Measurements from ENCODE around the gene OR52E4.

The OR52E4 gene

GRCh38 chr11:5880329-5880728 is at the start of gene OR52E4:
Gene OR52E4 (plus strand): TSS chr11:5880629. CDS start chr11:5884293, 3,664 bp downstream.
- Mint-ChIP-seq H3K27ac (no peak within 1 kb of the TSS), H3K4me3 (no peak within 1 kb of the TSS), H3K27me3 (ENCODE audit: low read depth) (peaks cover 2% of the 10 kb centered on the region), H3K9me3 (no peaks in the 10 kb centered on the region), H3K36me3 (ENCODE audit: low read depth) (no peaks in the 10 kb centered on the region), H3K4me1 (ENCODE audit: low read depth) (no peaks in the 10 kb centered on the region)
- no peak for DNase-seq (ENCODE audit: low spot score)

DNA sequence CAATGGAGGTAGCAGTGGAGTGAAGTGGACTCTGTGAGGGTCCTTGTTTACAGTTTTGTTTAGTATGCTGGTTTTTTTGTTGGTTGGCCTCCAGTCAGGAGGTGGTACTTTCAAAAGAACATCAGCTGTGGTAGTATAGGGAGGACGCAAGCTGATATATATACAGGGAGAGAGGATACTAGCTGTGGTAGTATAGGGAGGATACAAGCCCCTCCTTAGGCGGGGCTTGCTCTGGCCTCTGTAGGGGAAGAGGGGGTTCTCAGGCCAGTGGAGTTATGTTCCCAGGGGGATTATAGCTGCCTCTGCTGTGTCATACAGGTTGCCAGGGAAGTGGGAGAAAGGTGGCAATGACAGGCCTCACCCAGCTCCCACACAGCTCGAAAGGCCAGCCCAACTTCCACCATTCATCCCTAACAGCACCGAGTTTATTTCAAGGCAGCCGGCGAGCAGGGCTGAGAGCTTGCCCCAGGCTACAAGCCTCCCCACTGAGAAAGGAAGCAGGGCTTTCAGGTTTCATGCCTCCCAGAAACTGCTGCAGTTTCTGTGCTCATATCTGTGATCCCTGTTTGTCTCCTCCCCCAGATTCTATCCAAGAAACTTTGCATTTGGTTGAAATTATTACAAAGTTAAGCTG is 49.1 kb upstream of the OR52E4 start:
- Mint-ChIP-seq H3K4me1 (ENCODE audit: low read depth) (no peaks in the 10 kb centered on the region), H3K4me3 (no peak overlapping the region), H3K27me3 (ENCODE audit: low read depth) (peaks cover 3% of the 10 kb centered on the region), H3K9me3 (no peaks in the 10 kb centered on the region), H3K27ac (no peak overlapping the region), H3K36me3 (ENCODE audit: low read depth) (no peaks in the 10 kb centered on the region)
- no peak for DNase-seq (ENCODE audit: low spot score)

DNA sequence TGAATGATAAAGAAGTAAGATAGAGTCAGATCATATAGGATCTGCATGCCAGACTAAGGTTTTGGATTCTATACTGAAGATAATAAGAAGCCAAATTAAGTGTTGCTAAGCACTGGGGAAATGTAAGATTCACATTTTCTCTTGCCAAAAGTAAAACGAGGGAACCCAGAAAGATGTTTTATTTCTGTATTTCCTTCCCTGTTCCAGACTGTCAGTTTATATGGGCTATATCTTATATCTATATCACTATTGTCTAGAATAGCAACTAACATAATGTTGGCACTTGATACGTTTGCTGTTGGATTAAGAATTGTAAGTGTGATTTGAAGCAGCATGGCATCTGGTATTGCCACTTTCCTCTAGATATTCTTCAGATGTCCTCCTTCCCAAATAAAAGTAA is 47.0 kb upstream of the OR52E4 start:
- H3K27me3 Mint-ChIP-seq (ENCODE audit: low read depth), result no peaks in the 10 kb centered on the region
- H3K4me3 Mint-ChIP-seq, result no peak overlapping the region
- H3K27ac Mint-ChIP-seq, result no peak overlapping the region
- H3K4me1 Mint-ChIP-seq (ENCODE audit: low read depth), result no peaks in the 10 kb centered on the region
- H3K36me3 Mint-ChIP-seq (ENCODE audit: low read depth), result no peaks in the 10 kb centered on the region
- H3K9me3 Mint-ChIP-seq, result no peaks in the 10 kb centered on the region
- no peak for DNase-seq (ENCODE audit: low spot score)

DNA sequence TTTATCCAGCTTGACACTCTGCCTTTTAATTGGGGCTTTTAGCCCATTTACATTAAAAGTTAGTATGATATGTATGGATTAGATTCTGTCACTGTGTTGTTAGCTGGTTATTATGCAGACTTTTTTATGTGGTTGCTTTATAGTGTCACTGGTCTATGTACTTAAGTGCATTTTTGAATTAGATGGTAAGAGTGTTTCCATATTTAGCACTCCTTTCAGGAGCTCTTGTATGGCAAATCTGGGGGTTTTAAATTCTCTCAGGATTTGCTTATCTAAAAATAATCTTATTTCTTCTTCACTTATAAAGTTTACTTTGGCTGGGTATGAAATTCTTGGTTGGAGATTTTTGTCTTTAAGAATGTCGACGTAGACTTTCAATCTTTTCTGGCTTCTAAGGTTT is 42.7 kb upstream of the OR52E4 start:
- H3K9me3 Mint-ChIP-seq, result no peaks in the 10 kb centered on the region
- H3K36me3 Mint-ChIP-seq (ENCODE audit: low read depth), result no peaks in the 10 kb centered on the region
- no peaks in the 10 kb centered on the region for H3K4me1 Mint-ChIP-seq (ENCODE audit: low read depth)
- DNase-seq (ENCODE audit: low spot score), result no peak
- H3K4me3 Mint-ChIP-seq, result no peak overlapping the region
- no peak overlapping the region for H3K27ac Mint-ChIP-seq
- no peaks in the 10 kb centered on the region for H3K27me3 Mint-ChIP-seq (ENCODE audit: low read depth)

- Mint-ChIP-seq H3K4me3 (no peak within 1 kb of the TSS), H3K4me1 (ENCODE audit: low read depth) (no peaks in the 10 kb centered on the region), H3K27me3 (ENCODE audit: low read depth) (no peaks in the 10 kb centered on the region), H3K36me3 (ENCODE audit: low read depth) (no peaks in the 10 kb centered on the region), H3K27ac (no peak within 1 kb of the TSS), H3K9me3 (no peaks in the 10 kb centered on the region)
- no peak for DNase-seq (ENCODE audit: low spot score)
Observed at GRCh38 chr11:5841797-5842196, 38.6 kb upstream of the OR52E4 start, which contains the start of gene OR52E6. Gene OR52E6 (minus strand): TSS chr11:5841897. CDS start chr11:5841897, 0 bp downstream.

GRCh38 chr11:5846701-5847100 is 33.7 kb upstream of the OR52E4 start:
- Mint-ChIP-seq H3K27me3 (ENCODE audit: low read depth) (no peaks in the 10 kb centered on the region), H3K9me3 (no peaks in the 10 kb centered on the region), H3K27ac (no peak overlapping the region), H3K36me3 (ENCODE audit: low read depth) (no peaks in the 10 kb centered on the region), H3K4me3 (no peak overlapping the region), H3K4me1 (ENCODE audit: low read depth) (no peaks in the 10 kb centered on the region)
- DNase-seq (ENCODE audit: low spot score), result no peak

- H3K9me3 Mint-ChIP-seq, result no peaks in the 10 kb centered on the region
- no peak overlapping the region for H3K27ac Mint-ChIP-seq
- H3K4me1 Mint-ChIP-seq (ENCODE audit: low read depth), result no peaks in the 10 kb centered on the region
- no peaks in the 10 kb centered on the region for H3K36me3 Mint-ChIP-seq (ENCODE audit: low read depth)
- no peak overlapping the region for H3K4me3 Mint-ChIP-seq
- DNase-seq (ENCODE audit: low spot score), result no peak
- H3K27me3 Mint-ChIP-seq (ENCODE audit: low read depth), result no peaks in the 10 kb centered on the region
Observed at GRCh38 chr11:5847711-5848110, 32.7 kb upstream of the OR52E4 start.

GRCh38 chr11:5851002-5851401 is 29.4 kb upstream of the OR52E4 start:
- H3K27ac Mint-ChIP-seq, result no peak overlapping the region
- DNase-seq (ENCODE audit: low spot score), result no peak
- H3K4me1 Mint-ChIP-seq (ENCODE audit: low read depth), result no peaks in the 10 kb centered on the region
- no peaks in the 10 kb centered on the region for H3K9me3 Mint-ChIP-seq
- H3K36me3 Mint-ChIP-seq (ENCODE audit: low read depth), result no peaks in the 10 kb centered on the region
- H3K27me3 Mint-ChIP-seq (ENCODE audit: low read depth), result no peaks in the 10 kb centered on the region
- no peak overlapping the region for H3K4me3 Mint-ChIP-seq

- DNase-seq (ENCODE audit: low spot score), result no peak
- H3K4me1 Mint-ChIP-seq (ENCODE audit: low read depth), result no peaks in the 10 kb centered on the region
- no peaks in the 10 kb centered on the region for H3K36me3 Mint-ChIP-seq (ENCODE audit: low read depth)
- H3K4me3 Mint-ChIP-seq, result no peak within 1 kb of the TSS
- no peaks in the 10 kb centered on the region for H3K27me3 Mint-ChIP-seq (ENCODE audit: low read depth)
- H3K27ac Mint-ChIP-seq, result no peak within 1 kb of the TSS
- no peaks in the 10 kb centered on the region for H3K9me3 Mint-ChIP-seq
Observed at GRCh38 chr11:5857590-5857989, 22.8 kb upstream of the OR52E4 start, which contains the start of gene OR52E8. Gene OR52E8 (minus strand): TSS chr11:5857690. CDS start chr11:5857690, 0 bp downstream.

GRCh38 chr11:5865826-5866225 is 14.6 kb upstream of the OR52E4 start:
- Mint-ChIP-seq H3K36me3 (ENCODE audit: low read depth) (no peaks in the 10 kb centered on the region), H3K4me3 (no peak overlapping the region), H3K4me1 (ENCODE audit: low read depth) (no peaks in the 10 kb centered on the region), H3K27ac (no peak overlapping the region), H3K9me3 (no peaks in the 10 kb centered on the region), H3K27me3 (ENCODE audit: low read depth) (no peaks in the 10 kb centered on the region)
- no peak for DNase-seq (ENCODE audit: low spot score)

GRCh38 chr11:5878564-5878963 is 1.9 kb upstream of the OR52E4 start:
- Mint-ChIP-seq H3K9me3 (no peaks in the 10 kb centered on the region), H3K4me1 (ENCODE audit: low read depth) (no peaks in the 10 kb centered on the region), H3K4me3 (no peak overlapping the region), H3K36me3 (ENCODE audit: low read depth) (no peaks in the 10 kb centered on the region), H3K27ac (no peak overlapping the region), H3K27me3 (ENCODE audit: low read depth) (peaks cover 2% of the 10 kb centered on the region)
- no peak for DNase-seq (ENCODE audit: low spot score)

DNA sequence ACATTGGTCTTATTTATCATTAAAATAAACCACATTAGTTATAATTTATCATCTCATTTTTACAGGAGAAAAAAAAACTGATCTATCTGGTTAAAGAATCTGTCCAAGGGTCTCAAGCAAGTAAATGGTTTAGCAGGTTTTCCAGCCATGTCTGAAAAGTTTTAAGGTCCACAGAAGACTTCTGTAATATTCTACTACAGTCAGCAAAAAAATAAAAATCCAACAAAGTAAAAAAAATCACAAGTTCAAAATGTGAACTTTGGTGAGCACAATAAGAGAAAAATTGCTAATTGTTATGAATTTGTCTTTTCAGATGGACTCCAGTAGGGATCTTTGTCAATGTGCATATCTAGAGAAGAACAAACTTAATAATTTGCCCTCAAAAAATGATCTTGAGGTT is 1.3 kb downstream of the OR52E4 start:
- Mint-ChIP-seq H3K4me1 (ENCODE audit: low read depth) (no peaks in the 10 kb centered on the region), H3K27ac (no peak overlapping the region), H3K4me3 (no peak overlapping the region), H3K36me3 (ENCODE audit: low read depth) (no peaks in the 10 kb centered on the region), H3K9me3 (no peaks in the 10 kb centered on the region), H3K27me3 (ENCODE audit: low read depth) (peaks cover 2% of the 10 kb centered on the region)
- no peak for DNase-seq (ENCODE audit: low spot score)

DNA sequence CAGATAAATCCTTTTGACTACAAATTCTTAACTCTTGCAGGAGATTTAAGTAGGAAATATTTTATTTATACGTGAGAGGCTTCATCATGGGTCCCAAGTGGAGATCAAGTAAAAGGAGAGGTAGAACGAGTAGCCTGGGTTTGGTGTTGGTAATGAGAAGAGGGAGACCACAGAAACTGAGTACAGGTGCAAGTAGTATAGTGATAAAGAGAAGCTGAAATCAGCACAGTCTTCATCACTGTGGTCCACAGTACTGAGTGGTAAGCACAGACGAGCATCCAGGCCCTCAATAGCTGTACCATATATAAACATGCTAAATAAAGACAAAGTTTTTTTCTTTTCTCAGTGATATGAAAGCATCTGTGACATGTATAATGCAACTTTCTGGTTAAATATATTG is 6.7 kb downstream of the OR52E4 start:
- Mint-ChIP-seq H3K9me3 (no peaks in the 10 kb centered on the region), H3K27ac (no peak overlapping the region), H3K27me3 (ENCODE audit: low read depth) (peaks cover 2% of the 10 kb centered on the region), H3K36me3 (ENCODE audit: low read depth) (no peaks in the 10 kb centered on the region), H3K4me3 (no peak overlapping the region), H3K4me1 (ENCODE audit: low read depth) (no peaks in the 10 kb centered on the region)
- no peak for DNase-seq (ENCODE audit: low spot score)

- H3K36me3 Mint-ChIP-seq (ENCODE audit: low read depth), result no peaks in the 10 kb centered on the region
- H3K27ac Mint-ChIP-seq, result no peak overlapping the region
- no peaks in the 10 kb centered on the region for H3K9me3 Mint-ChIP-seq
- H3K4me1 Mint-ChIP-seq (ENCODE audit: low read depth), result no peaks in the 10 kb centered on the region
- no peaks in the 10 kb centered on the region for H3K27me3 Mint-ChIP-seq (ENCODE audit: low read depth)
- no peak for DNase-seq (ENCODE audit: low spot score)
- no peak overlapping the region for H3K4me3 Mint-ChIP-seq
Observed at GRCh38 chr11:5887661-5888060, 7.2 kb downstream of the OR52E4 start.

DNA sequence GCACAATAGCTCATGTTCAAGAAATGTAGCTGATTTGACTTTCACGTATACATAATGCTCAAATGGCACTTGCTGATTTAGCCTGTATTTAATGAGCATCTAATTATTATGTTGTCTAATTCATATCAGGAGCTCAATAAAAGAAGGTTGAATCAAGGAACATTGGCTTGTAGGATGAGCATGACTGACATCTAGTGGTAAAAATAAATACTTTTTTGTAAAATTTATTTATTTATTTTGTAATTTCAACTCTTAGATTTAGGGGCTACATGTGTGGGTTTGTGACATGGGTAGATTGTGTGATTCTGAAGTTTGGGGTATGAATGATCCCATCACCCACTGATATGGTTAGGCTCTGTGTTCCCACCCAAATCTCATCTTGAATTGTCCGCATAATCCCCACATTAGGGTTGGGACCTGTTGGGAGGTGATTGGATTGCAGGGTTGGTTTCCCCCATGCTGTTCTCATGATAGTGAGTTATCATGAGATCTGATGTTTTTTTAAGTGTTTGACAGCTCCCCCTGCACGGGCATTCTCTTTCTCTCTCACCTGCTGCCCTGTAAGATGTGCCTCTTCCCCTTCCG is 10.9 kb downstream of the OR52E4 start:
- Mint-ChIP-seq H3K36me3 (ENCODE audit: low read depth) (no peaks in the 10 kb centered on the region), H3K9me3 (no peaks in the 10 kb centered on the region), H3K4me3 (no peak overlapping the region), H3K27ac (no peak overlapping the region), H3K4me1 (ENCODE audit: low read depth) (no peaks in the 10 kb centered on the region), H3K27me3 (ENCODE audit: low read depth) (no peaks in the 10 kb centered on the region)
- DNase-seq (ENCODE audit: low spot score), result no peak
